ENCODE measurements around the gene SCAP.

- TF ChIP-seq CTCF (IDR thresholded peaks at IDR 0.05 in 8 of 11, conservative IDR thresholded peaks at IDR 0.05 in 3 of 11) = no peak
- no peak for TF ChIP-seq POLR2A (IDR thresholded peaks at IDR 0.05)
Observed at GRCh38 chr3:47425959-47426358, 49.8 kb downstream of the SCAP start.

Measured in spleen (tissue), 7 donors.